GM21786 (cell line): ENCODE results near the gene CFAP43.
"Not testable (repeated sequence)": the region's sequence is repeated elsewhere in the genome, so short reads cannot be mapped to it uniquely, and the experiment has no call there.

Source experiments
- ATAC-seq: cut with Tn5 transposase; IDR thresholded peaks from one replicate; pipeline ENCODE4 v1.9.1; 2021; ENCODE audit not compliant: unreplicated experiment

Gene CFAP43

DNA sequence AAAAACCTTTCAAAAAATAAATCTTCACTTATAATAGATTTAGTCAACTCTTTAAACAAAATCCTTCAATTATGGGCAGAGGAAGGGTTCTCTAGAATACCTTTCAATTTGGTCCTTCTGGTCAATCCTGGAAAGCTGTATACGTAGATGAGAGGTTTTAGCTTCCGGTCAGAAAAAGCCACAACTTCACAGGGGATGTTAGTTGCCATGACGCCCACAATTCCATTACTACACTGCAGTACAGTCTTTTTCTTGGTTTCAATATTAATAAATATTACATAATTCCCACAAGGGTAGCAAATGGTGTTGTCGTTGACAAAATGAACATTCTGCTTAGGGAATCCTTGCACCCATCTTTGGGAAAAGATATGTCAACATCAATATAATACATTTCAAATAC, 1.7 kb downstream of the CFAP43 start:
- ATAC-seq: no peak

DNA sequence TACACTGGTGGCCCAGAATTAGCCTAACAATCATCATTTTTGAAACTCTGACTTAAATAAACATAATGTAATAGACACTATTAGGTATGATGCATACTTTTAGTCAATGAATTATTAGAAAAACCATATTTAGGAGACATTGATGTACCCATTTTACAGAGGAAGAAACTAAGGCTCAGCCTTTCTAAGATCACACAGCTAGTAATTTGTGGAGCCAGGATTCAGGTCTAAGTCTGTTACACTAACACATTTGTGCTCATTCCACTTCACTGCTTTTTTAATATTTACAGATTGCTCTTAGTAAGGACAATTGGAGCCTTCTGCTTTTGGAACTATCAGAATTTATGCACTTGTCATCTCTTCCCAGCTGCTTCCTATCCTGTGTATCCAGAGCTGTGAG, 8.9 kb downstream of the CFAP43 start:
- no peak for ATAC-seq

DNA sequence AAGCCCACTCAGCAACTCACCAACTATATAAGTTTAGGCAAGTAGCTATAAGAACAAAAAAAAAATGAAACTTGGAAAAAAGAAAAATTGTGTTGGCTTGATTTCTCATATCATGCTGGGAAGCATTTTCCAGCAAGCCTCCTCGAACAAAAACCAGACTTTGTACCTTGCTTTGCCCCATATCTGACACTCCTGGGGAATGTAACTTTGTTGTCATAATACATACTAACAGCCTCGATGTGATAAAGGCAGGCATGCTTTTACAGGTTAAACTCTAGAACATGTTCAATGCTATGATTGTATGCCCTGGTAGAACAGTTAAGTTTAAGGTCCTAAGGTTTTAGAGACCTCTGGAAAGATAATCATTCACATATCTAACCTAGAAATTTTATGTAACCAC, 11.6 kb downstream of the CFAP43 start:
- ATAC-seq: no peak

DNA sequence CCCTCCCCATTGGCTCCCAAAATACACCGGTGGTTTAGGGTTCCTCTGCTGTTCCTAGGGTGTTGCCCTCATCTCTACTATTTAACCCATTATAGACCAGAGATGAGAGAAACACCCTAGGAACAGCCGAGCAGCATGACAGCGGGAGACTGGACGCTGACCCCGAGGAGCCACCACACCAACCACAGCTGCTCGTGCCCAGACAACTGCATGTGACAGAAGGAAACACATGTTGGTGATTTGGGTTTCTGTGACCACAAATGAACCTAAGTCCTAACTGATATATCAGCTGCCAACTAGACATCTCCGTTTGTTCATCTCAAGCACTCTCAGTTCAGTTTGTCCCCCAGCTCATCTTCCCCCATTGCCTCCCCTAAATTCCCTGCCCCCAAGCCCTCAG, 13.4 kb downstream of the CFAP43 start:
- no peak for ATAC-seq

DNA sequence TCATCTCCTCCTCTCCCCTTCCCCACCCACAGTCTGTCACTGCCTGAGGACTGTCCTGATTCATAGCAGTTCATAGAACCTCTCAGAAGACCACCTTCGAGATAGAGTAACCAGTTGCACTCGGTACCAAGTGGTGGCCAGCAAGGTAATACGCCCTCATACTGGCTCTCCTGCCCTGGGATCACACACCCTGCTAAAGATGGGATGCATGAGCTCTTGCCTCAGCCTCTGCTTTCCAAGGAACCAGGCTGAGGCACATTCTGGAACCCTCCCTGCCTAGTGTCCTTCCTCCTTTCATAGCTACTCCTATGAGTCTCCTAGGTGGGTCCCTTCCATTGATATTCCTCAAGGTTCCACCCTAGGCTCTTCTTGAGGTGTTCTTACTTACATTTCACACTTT, 15.5 kb downstream of the CFAP43 start:
- ATAC-seq: no peak

DNA sequence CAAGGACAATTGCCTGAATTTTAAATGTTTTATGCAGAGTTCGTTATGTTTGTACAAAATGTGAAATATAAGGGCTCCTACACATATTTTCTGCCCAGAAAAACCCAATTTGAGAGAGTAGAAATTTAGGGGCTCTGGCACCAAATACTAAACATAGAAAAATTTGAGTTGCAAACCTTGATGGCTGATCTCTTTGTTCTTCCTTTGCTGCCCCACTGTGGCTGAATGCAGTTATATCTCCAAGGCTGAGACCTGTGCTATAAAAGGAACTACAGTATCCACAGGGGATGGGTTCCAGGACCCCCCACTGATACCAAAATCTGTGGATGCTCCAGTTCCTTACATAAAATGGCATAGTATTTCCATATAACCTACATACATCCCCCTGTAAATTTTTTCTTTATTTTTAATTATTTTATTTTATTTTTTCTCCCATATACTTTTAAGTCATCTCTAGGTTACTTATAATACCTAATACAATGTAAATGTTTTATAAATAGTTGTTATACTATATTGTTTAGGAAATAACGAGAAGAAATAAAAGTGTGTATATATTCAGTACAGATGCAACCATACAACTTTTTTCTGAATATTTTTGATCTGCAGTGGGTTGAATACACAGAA, 22.5 kb downstream of the CFAP43 start:
- ATAC-seq: no peak

DNA sequence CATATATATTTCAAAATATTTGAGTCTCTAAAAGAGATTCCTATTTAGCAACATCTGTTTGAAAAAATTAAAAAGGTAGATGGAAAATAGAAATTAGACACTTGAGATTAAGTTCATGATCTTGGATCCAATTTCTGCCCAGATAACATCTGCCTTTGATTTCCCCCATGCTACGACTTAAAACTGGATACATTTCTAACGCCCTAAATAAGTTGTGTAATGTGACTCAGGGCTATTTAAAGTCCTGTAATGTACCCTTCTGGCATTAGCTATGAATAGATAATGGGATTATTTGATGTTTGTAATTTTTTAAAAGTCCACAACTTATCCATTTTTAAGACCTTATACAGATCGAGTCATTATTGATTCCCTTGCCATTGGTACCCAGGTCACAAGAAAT, 23.4 kb downstream of the CFAP43 start:
- no peak for ATAC-seq

DNA sequence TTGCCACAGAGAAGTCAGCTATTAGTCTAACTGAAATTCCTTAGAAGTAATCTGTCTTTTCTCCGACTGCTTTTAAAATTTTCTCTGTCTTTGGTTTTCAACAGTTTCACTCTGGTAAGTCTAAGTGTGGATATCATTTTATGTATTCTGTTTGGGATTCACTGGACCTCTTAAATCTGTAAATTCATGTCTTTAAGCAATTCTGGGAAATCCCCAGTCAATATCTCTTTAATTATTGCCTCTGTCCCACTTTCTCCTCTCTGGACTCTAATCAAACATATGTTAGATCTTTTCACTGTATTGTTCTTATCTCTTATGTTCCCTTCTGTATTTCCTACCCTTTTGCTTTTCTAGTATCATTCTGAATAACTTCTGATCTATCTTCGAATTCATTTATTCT, 29.9 kb downstream of the CFAP43 start:
- no peak for ATAC-seq

DNA sequence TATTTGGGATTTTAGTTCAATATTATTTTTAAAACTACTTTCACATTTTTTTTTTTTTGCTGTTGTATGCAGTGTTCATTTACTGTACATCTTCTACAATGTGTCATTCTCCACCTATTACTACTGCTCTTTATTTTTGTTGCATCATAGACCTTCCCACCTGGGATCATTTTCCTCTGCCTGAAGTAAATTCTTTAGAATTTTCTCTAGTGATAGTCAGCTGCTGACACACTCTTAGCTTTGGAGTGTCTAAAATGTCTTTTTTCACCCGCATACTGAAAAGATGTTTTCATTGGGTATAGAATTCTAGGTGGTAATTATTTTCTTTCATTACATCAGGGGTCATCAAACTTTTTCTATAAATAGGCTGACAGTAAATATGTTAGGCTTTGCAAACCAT, 30.5 kb downstream of the CFAP43 start:
- ATAC-seq: no peak

DNA sequence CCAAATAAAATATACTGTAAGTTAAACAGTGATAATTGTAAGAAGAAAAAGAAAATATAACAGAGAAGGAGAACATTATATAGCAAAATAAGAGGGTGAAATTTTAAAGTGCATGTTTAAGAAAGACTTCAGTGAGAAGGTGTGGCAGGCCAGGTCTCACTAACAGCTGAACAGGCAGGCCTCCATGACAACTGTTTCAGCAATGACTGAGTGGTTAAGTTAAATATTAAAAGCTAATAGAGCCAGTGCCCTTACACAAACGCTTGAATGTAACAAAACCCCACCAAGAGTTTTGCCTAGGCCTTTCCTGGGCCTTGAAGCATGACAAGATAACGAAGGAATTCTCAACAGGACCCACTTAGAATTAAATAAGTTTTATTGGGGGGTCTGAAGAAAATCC, 32.6 kb downstream of the CFAP43 start:
- no peak for ATAC-seq

DNA sequence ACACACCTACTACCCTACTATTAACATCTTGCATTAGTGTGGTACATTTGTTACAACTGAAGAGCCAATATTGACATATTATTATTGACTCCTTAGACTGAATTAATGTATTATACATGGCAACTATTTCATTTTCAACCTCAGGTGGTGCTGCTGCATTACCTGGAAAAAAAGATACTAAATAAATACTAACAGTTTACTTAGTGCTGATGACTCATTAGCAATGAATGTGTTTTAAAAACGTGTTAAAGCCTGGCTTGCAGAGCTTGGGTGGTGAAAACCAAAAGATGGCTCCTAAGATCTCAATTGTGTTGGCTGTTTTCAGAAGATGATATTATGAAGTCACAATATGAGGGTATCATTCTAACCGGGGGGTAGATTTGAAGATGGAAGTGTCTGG, 34.8 kb downstream of the CFAP43 start:
- ATAC-seq: no peak

DNA sequence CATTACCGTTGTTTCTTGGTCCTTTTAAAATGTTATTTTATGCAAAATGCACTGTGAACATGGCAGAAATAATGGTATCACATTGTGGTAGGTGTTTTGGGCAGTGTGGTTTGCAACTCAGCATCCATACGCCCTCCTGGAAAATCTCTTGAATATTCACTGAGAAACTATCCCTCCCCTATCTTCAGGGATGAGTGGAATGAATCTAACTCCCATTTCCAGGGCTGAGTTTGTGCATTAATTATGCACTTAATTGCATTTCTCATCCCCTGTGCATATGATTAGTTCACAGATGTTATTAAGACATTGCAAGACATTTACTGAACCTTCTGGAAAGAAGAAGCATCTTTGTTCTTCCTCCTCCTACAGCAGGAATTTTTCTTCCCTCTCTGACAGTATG, 36.5 kb downstream of the CFAP43 start:
- ATAC-seq: no peak

DNA sequence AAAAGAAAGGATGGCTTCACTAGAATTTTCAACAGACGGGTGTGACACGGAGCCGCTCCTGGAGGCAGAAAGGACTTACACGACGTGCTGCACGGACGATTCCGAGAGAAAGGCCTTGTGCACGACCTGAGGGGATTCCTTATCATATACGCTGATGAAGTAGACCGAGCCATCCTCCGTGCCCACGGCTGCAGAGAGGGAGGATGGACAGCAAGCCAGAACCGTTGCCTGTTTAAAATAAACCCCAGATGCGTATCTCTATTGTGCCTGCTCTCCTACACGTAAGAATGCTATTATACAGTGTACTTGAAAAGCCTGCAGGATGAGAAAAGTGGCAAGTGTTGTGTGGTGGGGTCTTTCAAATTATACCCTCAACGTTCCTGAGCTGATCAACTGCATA, 38.4 kb downstream of the CFAP43 start:
- no peak for ATAC-seq

DNA sequence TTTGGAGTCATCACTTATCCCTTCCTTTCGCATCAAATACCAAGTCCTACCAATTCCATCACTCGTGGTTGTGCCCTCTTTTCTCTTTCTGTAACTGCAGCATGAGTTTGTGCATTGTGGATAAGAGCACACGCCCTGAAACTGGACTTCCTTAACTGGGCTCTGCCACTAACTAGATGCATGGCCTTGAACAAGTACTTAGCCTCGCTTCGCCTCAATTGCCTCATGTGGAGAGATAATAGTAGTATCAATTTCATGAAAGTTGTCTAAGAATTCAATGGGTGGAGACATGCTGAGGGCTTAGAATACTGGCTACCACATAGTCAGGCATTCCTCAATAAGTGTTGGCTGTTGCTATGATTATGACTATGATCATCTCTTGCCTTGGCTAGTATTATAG, 41.5 kb downstream of the CFAP43 start:
- ATAC-seq: no peak

DNA sequence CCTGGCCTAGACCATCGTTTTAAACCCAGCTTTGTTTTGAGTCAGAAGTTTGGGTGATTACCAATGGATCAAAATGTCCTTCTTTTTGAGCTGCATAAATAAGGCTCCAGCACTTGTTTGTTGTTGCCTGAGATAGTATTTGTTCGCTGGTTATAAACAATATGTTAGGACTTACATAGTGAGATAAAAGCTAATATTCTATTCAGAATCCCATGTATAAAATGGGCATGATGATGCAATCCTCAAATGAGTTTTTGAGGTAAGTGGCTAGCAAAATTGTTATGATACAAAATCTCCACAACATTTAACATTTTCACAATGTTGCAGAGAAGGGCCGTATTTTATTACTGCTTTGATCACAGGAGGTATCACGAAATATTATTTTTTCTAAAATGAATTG, 48.5 kb downstream of the CFAP43 start:
- no peak for ATAC-seq

DNA sequence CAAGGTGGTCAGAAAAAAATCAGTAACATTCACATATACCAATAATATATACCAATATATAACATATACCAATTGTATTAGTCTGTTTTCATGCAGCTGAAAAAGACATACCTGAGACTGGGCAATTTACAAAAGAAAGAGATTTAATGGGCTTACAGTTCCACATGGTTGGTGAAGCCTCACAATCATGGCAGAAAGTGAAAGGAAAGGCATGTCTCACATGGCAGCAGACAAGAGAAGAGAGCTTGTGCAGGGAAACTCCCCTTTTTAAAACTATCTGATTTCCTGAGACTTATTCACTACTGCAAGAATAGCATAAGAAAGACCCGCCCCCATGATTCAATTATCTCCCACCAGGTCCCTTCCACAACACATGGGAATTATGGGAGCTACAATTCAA, 58.0 kb downstream of the CFAP43 start:
- ATAC-seq: not testable (repeated sequence)

DNA sequence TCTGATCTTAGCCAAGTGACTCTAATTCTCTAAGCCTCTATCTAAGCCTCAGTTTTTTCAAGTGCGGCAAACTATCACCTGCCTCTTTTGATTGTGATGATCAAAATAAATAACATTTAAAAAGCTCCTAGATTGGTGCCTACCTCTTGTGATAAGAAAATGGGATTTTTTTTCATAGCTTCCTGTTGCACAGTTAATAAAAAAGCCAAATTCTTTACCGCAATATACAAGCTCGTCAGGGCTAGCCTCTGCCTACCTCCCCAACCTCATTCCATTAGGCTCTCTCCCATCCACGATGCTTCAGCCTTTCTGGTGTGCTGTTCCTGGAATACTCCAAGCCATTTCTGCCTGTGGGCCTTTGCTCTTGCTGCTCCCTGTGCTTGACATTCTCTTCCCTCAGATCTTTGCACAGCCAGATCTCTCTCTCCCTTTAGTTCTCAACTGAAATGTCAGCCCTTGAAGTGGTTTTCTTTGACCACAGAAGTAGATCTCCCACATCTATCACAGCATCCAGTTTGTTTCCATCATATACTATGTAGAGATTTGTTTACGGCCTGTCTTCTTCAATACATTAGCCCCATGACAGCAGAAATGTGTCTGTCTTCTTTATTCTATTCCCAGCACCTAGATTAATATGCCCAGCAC, 61.4 kb downstream of the CFAP43 start:
- ATAC-seq: no peak

DNA sequence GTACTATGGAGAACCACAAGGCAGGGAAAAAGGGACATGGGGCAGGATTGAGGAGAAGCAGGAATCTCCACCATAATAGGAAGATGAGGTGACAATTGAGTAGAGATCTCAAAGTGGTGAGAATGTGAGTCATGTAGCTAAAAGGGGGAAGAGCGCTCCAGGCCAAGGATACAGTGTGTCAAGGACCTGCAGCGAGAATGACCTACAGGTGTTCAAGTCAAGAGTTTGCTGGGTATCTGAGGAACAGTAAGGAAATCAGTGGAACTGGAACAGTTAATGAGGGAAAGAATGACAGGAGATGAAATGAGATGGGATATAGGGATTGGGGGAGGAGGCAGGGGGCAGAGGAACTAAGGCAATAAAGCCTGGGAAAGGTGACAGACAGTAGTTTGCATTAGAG, 76.6 kb downstream of the CFAP43 start:
- ATAC-seq: no peak

DNA sequence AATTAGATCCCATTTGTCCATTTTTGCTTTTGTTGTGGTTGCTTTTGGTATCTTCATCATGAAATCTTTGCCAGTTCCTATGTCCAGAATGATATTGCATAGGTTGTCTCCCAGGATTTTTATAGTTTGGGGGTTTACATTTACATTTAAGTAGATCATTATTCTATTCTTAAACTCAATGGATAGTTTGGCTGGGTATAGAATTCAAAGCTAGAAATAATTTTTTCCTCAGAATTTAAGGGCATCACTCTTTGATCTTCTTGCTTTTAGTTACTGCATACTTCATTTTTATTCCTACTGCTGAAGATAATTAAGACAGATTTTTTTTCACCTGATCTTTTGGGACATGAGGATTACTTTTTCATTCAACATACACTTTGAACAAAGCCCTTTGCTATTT, 80.4 kb downstream of the CFAP43 start:
- ATAC-seq: no peak

DNA sequence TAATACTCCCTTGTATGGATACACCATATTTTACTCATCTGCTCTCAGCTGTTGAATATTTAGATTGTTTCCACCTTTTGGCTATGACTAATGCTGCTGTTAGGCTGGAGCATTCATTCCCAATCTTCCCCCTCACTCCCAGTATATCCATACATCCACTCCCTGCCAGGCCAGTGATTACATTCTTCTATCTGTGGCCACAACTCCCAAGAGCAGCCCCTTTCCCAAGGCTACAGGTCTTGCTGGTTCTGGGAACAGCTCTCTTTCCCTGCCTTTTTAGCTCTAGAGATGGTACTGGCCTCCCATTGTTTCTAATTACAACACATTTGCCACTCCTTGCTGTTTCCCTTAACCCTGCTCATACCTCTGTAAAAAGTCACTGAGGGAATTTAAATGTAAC, 82.0 kb downstream of the CFAP43 start:
- no peak for ATAC-seq

DNA sequence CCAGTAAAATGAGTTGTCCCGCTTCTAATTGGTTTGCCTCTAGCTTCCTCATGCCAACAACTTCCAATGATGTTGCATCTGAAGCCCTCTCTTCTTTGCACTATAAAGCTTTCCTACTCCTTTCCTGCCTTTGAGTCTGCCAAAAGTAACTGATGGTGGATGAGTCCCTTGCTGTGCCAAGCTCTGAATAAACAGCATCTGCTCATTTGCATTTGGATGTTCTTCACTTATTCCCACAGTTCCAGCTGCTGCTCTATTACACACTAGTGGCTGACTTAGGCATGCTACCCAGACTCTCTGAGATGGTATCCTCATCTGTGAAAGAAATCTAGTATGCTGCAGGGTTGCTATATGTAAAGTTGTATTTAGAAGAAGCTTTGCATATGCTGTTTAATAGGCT, 85.3 kb downstream of the CFAP43 start:
- ATAC-seq: no peak

DNA sequence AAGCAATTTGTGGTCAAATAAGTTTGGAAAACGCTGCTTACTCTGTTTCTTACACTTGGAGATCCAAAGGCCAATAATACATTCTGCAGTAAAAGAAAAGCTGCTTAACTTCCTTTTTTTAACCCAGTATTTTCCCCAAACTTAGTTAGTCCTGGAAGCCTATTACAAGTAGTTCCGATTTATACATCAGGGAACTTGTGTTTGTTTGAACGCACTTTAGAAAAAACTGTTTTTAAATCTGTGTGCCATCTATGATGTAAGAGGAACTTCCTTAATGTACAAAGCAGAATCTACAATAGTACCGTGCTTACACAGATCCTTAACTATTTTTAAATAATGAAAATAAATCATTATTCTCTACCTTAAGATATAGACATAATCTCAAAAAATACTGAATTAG, 87.2 kb downstream of the CFAP43 start:
- no peak for ATAC-seq

DNA sequence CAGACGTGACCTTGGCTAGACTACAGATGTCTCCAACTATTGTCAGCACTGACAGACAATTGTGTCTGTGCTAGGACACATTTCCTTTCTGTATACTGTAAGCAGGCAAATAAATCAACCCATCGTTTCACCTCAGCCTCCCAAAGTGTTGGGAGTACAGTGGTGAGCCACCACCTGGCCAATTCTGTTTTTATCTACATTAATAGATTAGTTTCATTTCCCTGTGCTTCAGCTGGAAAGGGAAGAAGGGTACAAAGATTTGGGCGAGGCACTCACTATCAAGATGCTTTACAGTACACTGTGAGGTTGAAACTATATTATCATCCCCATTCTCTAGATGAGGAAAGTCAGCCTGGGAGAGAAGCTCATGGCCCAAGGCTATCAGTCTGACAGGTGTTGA, 88.3 kb downstream of the CFAP43 start:
- no peak for ATAC-seq
